ENCODE results near the gene ALPG. TPM values are rescaled to one million over a fixed set of nuclear protein-coding genes. Genes with fewer than 3 reads are reported as not detected.

Gene ALPG
- total RNA-seq, 3 donors from 2014 or later, result not detected

DNA sequence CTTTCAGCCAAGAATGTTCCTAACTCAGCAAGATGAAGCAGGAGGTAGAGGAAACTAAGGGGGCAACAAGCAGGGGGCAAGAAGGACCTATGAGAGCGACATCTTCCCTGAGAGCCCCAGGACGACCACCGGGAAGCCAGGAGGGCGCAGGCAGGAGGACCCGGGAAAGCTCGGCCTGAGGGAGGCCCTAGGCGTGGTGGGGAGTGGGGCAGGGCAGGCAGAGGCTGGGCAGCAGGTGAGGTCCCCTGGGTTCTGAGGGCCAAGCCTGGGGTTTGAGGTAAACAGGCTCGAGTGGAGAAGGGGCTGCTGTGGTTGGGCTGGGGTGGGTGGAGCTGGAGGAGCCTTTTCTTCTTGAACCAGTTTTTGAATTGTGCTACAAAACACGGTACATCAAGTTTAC lies 48.0 kb downstream of the ALPG start:
- Histone ChIP-seq H3K9me3 (no peaks in the 10 kb centered on the region), H3K27me3 (peaks cover 0 to 25% of the 10 kb centered on the region in 2 donors), H3K27ac (no peak overlapping the region), H3K36me3 (no peaks in the 10 kb centered on the region), H3K4me1 (no peaks in the 10 kb centered on the region), H3K4me3 (no peak overlapping the region)
- DNase-seq (ENCODE audit: low spot score in 2 of 2), result no peak
- intact Hi-C loops (cut with DNase I; ENCODE audit: low total_unique reads), result no loop called here
- TF ChIP-seq POLR2AphosphoS5 (IDR thresholded peaks at IDR 0.05) (no peak), POLR2A (IDR thresholded peaks at IDR 0.05) (no peak)
- TF ChIP-seq, protein P1, sequence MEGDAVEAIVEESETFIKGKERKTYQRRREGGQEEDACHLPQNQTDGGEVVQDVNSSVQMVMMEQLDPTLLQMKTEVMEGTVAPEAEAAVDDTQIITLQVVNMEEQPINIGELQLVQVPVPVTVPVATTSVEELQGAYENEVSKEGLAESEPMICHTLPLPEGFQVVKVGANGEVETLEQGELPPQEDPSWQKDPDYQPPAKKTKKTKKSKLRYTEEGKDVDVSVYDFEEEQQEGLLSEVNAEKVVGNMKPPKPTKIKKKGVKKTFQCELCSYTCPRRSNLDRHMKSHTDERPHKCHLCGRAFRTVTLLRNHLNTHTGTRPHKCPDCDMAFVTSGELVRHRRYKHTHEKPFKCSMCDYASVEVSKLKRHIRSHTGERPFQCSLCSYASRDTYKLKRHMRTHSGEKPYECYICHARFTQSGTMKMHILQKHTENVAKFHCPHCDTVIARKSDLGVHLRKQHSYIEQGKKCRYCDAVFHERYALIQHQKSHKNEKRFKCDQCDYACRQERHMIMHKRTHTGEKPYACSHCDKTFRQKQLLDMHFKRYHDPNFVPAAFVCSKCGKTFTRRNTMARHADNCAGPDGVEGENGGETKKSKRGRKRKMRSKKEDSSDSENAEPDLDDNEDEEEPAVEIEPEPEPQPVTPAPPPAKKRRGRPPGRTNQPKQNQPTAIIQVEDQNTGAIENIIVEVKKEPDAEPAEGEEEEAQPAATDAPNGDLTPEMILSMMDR (IDR thresholded peaks at IDR 0.05), result no peak

DNA sequence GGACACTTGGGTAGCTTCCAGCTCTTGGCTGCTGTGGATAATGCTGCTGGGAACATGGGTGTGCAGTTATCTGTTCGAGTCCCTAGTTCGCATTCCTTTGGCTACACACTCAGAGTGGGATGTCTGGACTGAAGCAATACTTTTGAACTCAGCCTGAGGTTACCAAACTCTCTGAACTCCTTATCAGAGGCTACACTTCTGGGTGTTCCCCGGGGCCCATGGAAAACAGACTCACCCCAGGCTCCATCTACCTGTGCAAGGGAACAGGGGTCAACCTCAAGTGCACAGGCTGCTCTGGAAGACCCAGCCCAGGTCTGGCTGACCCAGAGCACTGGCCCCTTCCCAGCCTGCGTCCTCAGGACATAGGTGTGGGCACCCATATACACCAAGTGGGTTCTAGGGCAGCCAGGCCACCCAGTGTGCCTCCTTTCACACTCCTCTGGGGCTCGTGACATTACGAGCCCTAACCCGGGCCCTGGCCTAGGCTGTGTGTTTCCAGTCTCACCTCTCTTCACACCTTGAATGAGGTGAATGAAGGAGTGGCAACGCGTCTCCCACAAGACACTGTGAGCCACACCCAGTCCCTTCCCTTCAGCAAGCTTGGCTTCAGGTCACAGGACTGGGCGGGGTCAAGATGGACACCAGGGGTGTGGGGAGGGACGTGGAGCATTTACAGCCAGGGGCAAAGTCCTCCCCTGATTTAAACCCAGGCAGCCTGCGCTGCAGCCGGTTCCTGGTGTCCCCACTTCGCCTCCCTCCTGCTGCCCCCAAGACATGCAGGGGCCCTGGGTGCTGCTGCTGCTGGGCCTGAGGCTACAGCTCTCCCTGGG lies 49.0 kb downstream of the ALPG start, which contains the start of gene ALPI:
Gene ALPI (plus strand): TSS at position 728 of the 830 bp plus-strand sequence. CDS start 47 bp downstream, at position 775.
- Histone ChIP-seq H3K4me3 (no peak within 1 kb of the TSS), H3K36me3 (no peaks in the 10 kb centered on the region), H3K4me1 (no peaks in the 10 kb centered on the region), H3K27ac (no peak within 1 kb of the TSS), H3K27me3 (peaks cover 0 to 26% of the 10 kb centered on the region in 2 donors), H3K9me3 (no peaks in the 10 kb centered on the region)
- TF ChIP-seq POLR2AphosphoS5 (IDR thresholded peaks at IDR 0.05) (no peak), POLR2A (IDR thresholded peaks at IDR 0.05) (no peak)
- TF ChIP-seq, protein P1 (IDR thresholded peaks at IDR 0.05), result no peak
- no peak for DNase-seq (ENCODE audit: low spot score in 2 of 2)
- intact Hi-C loops (cut with DNase I; ENCODE audit: low total_unique reads), result no loop called here

DNA sequence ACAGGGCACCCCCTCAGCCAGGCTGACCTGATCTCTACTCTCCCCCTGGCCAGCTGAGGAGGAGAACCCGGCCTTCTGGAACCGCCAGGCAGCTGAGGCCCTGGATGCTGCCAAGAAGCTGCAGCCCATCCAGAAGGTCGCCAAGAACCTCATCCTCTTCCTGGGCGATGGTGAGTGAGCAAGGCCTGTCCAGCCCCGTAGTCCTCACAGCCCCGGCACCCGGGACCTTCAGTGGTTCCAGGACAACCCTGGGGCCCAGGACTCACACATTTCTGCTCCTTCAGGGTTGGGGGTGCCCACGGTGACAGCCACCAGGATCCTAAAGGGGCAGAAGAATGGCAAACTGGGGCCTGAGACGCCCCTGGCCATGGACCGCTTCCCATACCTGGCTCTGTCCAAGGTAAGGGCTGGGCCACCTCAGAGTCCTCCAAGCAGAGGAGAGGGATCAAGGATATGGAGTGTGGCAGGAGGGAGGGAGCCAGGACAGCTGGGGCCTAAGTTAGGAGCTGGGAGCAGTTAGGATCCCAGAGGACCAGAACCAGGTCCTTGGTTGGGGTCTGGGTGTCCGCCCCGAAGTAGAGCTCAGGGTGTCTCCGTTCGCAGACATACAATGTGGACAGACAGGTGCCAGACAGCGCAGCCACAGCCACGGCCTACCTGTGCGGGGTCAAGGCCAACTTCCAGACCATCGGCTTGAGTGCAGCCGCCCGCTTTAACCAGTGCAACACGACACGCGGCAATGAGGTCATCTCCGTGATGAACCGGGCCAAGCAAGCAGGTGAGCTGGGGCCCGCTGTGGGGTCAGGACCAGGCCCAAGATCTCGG lies 49.9 kb downstream of the ALPG start:
- Histone ChIP-seq H3K9me3 (no peaks in the 10 kb centered on the region), H3K4me3 (no peak overlapping the region), H3K27ac (no peak overlapping the region), H3K36me3 (no peaks in the 10 kb centered on the region), H3K27me3 (peaks cover 0 to 26% of the 10 kb centered on the region in 2 donors), H3K4me1 (no peaks in the 10 kb centered on the region)
- TF ChIP-seq POLR2A (IDR thresholded peaks at IDR 0.05) (no peak), POLR2AphosphoS5 (IDR thresholded peaks at IDR 0.05) (no peak)
- TF ChIP-seq, protein P1 (IDR thresholded peaks at IDR 0.05), result no peak
- no peak for DNase-seq (ENCODE audit: low spot score in 2 of 2)
- intact Hi-C loops (cut with DNase I; ENCODE audit: low total_unique reads), result no loop called here

DNA sequence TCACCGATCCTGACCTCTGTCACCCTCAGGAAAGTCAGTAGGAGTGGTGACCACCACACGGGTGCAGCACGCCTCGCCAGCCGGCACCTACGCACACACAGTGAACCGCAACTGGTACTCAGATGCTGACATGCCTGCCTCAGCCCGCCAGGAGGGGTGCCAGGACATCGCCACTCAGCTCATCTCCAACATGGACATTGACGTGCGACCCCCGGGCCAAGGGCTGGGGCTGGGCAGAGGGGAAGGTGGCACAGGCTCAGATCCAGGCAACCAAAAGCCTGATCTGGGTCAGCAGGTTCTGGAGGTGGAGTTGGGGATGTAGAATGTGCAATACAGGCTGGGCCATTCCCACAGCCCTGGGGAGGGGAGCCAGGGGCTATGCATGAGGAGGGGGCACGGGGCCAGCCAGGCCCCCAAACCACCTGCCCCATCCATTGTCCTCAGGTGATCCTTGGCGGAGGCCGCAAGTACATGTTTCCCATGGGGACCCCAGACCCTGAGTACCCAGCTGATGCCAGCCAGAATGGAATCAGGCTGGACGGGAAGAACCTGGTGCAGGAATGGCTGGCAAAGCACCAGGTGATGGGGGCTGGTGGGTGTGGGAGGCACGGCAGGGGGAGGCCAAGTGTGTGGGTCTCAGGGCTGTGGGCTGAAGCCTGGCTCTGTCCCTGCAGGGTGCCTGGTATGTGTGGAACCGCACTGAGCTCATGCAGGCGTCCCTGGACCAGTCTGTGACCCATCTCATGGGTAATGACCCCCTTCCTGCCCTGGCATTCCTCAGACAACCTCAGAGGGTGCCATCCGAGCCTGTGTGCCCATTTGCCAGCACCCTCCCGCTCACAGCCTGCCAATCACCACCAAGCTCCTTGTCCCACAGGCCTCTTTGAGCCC lies 50.7 kb downstream of the ALPG start:
- Histone ChIP-seq H3K36me3 (no peaks in the 10 kb centered on the region), H3K27ac (no peak overlapping the region), H3K9me3 (no peaks in the 10 kb centered on the region), H3K27me3 (peaks cover 0 to 26% of the 10 kb centered on the region in 2 donors), H3K4me1 (no peaks in the 10 kb centered on the region), H3K4me3 (no peak overlapping the region)
- intact Hi-C loops (cut with DNase I; ENCODE audit: low total_unique reads), result no loop called here
- no peak for DNase-seq (ENCODE audit: low spot score in 2 of 2)
- TF ChIP-seq, protein P1 (IDR thresholded peaks at IDR 0.05), result no peak
- TF ChIP-seq POLR2A (IDR thresholded peaks at IDR 0.05) (no peak), POLR2AphosphoS5 (IDR thresholded peaks at IDR 0.05) (no peak)

All from breast epithelium (tissue), 4 donors.